Activated CD4-positive, alpha-beta T cell treated with anti-CD3 and anti-CD28 coated beads for 48 hours (primary cell): ENCODE data around the gene CCM2.
"Not testable (repeated sequence)": the region's sequence is repeated elsewhere in the genome, so short reads cannot be mapped to it uniquely, and the experiment has no call there.

Experiments used
- DNase-seq: peaks from one replicate; pipeline ENCODE4 v3.0.0-alpha.2; 2020

Gene CCM2

GRCh38 chr7:44982535-44982923 is 17.5 kb upstream of the CCM2 start:
- no peak for DNase-seq

GRCh38 chr7:44982970-44983369 is 17.0 kb upstream of the CCM2 start:
- DNase-seq = no peak

- DNase-seq = no peak
Measured at GRCh38 chr7:44983742-44984477, 16.1 kb upstream of the CCM2 start.

GRCh38 chr7:44984478-44984758 is 15.6 kb upstream of the CCM2 start:
- DNase-seq = no peak

- no peak for DNase-seq
Measured at GRCh38 chr7:44985033-44985695, 14.8 kb upstream of the CCM2 start.

- no peak for DNase-seq
Measured at GRCh38 chr7:44985900-44986217, 14.1 kb upstream of the CCM2 start.

- DNase-seq = peak; percentile 98
Measured at GRCh38 chr7:44986218-44987053, 13.6 kb upstream of the CCM2 start.

GRCh38 chr7:44987457-44987856 is 12.5 kb upstream of the CCM2 start:
- DNase-seq = no peak

- no peak for DNase-seq
Measured at GRCh38 chr7:44987996-44988395, 12.0 kb upstream of the CCM2 start.

GRCh38 chr7:44988701-44989100 is 11.3 kb upstream of the CCM2 start:
- no peak for DNase-seq

- no peak for DNase-seq
Measured at GRCh38 chr7:44989132-44989531, 10.9 kb upstream of the CCM2 start.

GRCh38 chr7:44990109-44991023 is 9.6 kb upstream of the CCM2 start:
- no peak for DNase-seq

GRCh38 chr7:44992004-44992795 is 7.8 kb upstream of the CCM2 start:
- DNase-seq = not testable (repeated sequence)

- DNase-seq = no peak
Measured at GRCh38 chr7:44994877-44995554, 5.0 kb upstream of the CCM2 start.

- DNase-seq = no peak
Measured at GRCh38 chr7:44995555-44996493, 4.2 kb upstream of the CCM2 start.

GRCh38 chr7:44998153-44998871 is 1.7 kb upstream of the CCM2 start:
- DNase-seq = no peak

- DNase-seq = peak; percentile 100
Measured at GRCh38 chr7:44999245-45000092, 532 bp upstream of the CCM2 start.

- peak; percentile 82 for DNase-seq
Measured at GRCh38 chr7:45001138-45001694, 1.2 kb downstream of the CCM2 start.
